Ovary (tissue), 3 donors: ENCODE measurements around the gene CD3D.

Experiments used
- CTCF ChIP-seq, 3 donors: fragments of 450-650 bp in 2 of 3; fragments of 200-600 bp in 1 of 3; IDR thresholded peaks; one replicate each; pipeline versions ENCODE4 v1.5.1 to v1.8.0; 2016 to 2022; ENCODE audit warnings: antibody characterized with exemption in 3 of 3, mild to moderate bottlenecking in 1 of 3
- EP300 ChIP-seq: sonication (generic); formaldehyde crosslinking; IDR thresholded peaks from one replicate; pipeline ENCODE4 v1.6.1; 2017; ENCODE audit warnings: antibody characterized with exemption
- POLR2A ChIP-seq: fragments of 450-650 bp; IDR thresholded peaks from one replicate; pipeline ENCODE4 v1.6.1; 2017; ENCODE audit warnings: antibody characterized with exemption, mild to moderate bottlenecking, moderate library complexity
- donor health status: DM: no; HTN: no; CAD: no.

- TF ChIP-seq POLR2A = no peak
- TF ChIP-seq CTCF (IDR thresholded peaks at IDR 0.05) = no peak
- no peak for TF ChIP-seq EP300
Observed at GRCh38 chr11:118290923-118291322, 51.6 kb downstream of the CD3D start.
